MM.1S (cell line): ENCODE measurements around the gene LRRC43.

Experiments used
- DNase-seq: peaks from one replicate; pipeline ENCODE4 v3.0.0-alpha.2; 2015
- H2AFZ ChIP-seq: fragments of 300-600 bp; sonication (generic); 2 replicates; pipeline ENCODE4 v1.6.0; 2016; ENCODE audit warnings: antibody characterized with exemption, low read length
- H3F3A ChIP-seq: fragments of 300-600 bp; sonication (generic); 2 replicates; pipeline ENCODE4 v1.6.1; 2016; ENCODE audit warnings: mild to moderate bottlenecking, antibody characterized with exemption, low read length, moderate library complexity, mixed read lengths; ENCODE audit not compliant: insufficient read depth
- H3K27ac ChIP-seq: fragments of 300-600 bp; sonication (generic); 2 replicates; pipeline ENCODE4 v1.5.1; 2016; ENCODE audit warnings: mild to moderate bottlenecking, low read length
- H3K27me3 ChIP-seq: fragments of 300-600 bp; sonication (generic); replicated peaks from 2 replicates; pipeline ENCODE4 v1.6.0; 2016; ENCODE audit warnings: low read length; ENCODE audit not compliant: insufficient read depth
- H3K36me3 ChIP-seq: fragments of 300-600 bp; sonication (generic); replicated peaks from 2 replicates; pipeline ENCODE4 v1.6.1; 2016; ENCODE audit warnings: mild to moderate bottlenecking, low read length, mixed read lengths; ENCODE audit not compliant: insufficient read depth
- H3K4me1 ChIP-seq: fragments of 300-600 bp; sonication (generic); 2 replicates; pipeline ENCODE4 v1.6.1; 2016; ENCODE audit warnings: low read length, mixed read lengths
- H3K4me2 ChIP-seq: fragments of 300-600 bp; sonication (generic); 2 replicates; pipeline ENCODE4 v1.6.0; 2016; ENCODE audit warnings: low read depth, low read length
- H3K4me3 ChIP-seq: fragments of 300-600 bp; sonication (generic); 2 replicates; pipeline ENCODE4 v1.5.1; 2016; ENCODE audit warnings: low read length, mixed read lengths
- H3K79me2 ChIP-seq: fragments of 300-600 bp; sonication (generic); 2 replicates; pipeline ENCODE4 v1.6.1; 2016; ENCODE audit warnings: mixed run types, low read length, mixed read lengths
- H3K9ac ChIP-seq: fragments of 300-600 bp; sonication (generic); 2 replicates; pipeline ENCODE4 v1.6.1; 2016; ENCODE audit warnings: low read length, mixed read lengths
- H3K9me2 ChIP-seq: fragments of 300-600 bp; sonication (generic); replicated peaks from 2 replicates; pipeline ENCODE4 v1.6.1; 2016; ENCODE audit warnings: mild to moderate bottlenecking, low read length, mixed read lengths; ENCODE audit not compliant: insufficient read depth
- H3K9me3 ChIP-seq: fragments of 300-600 bp; sonication (generic); replicated peaks from 2 replicates; pipeline ENCODE4 v1.6.1; 2016; ENCODE audit warnings: mild to moderate bottlenecking, low read length, mixed read lengths; ENCODE audit not compliant: insufficient read depth
- H4K20me1 ChIP-seq: fragments of 300-600 bp; sonication (generic); 2 replicates; pipeline ENCODE4 v1.6.1; 2016; ENCODE audit warnings: mild to moderate bottlenecking, low read length, moderate library complexity, mixed read lengths; ENCODE audit not compliant: insufficient read depth
- CTCF ChIP-seq: fragments of 300-600 bp; sonication (generic); IDR thresholded peaks from 2 replicates; pipeline ENCODE4 v1.5.1; 2016; ENCODE audit warnings: antibody characterized with exemption, low read length, mixed read lengths
- EZH2 ChIP-seq: fragments of 300-600 bp; sonication (generic); optimal IDR thresholded peaks from 2 replicates; pipeline ENCODE3; 2017; ENCODE audit warnings: low read depth, mild to moderate bottlenecking, antibody characterized with exemption, low read length, mixed read lengths
- EZH2phosphoT487 ChIP-seq: fragments of 300-600 bp; sonication (generic); IDR thresholded peaks from 2 replicates; pipeline ENCODE4 v1.6.1; 2018; ENCODE audit warnings: antibody characterized with exemption, low read length

Gene LRRC43

GRCh38 chr12:122168492-122168891, 14.4 kb upstream of the LRRC43 start:
- Histone ChIP-seq H3K79me2 (no peaks in the 10 kb centered on the region), H2AFZ (no peak overlapping the region), H3K36me3 (no peaks in the 10 kb centered on the region), H3K9me2 (no peaks in the 10 kb centered on the region), H3K27me3 (no peaks in the 10 kb centered on the region), H3F3A (no peaks in the 10 kb centered on the region), H3K9ac (no peak overlapping the region), H3K4me2 (no peak overlapping the region), H3K9me3 (no peaks in the 10 kb centered on the region), H4K20me1 (no peaks in the 10 kb centered on the region), H3K4me3 (no peak overlapping the region), H3K27ac (no peak overlapping the region), H3K4me1 (no peaks in the 10 kb centered on the region)
- TF ChIP-seq CTCF (no peak), EZH2 (no peak), EZH2phosphoT487 (no peak)
- no peak for DNase-seq

- no peak overlapping the region for H2AFZ ChIP-seq
- no peak for DNase-seq
- no peaks in the 10 kb centered on the region for H3K27me3 ChIP-seq
- H3K9me3 ChIP-seq = no peaks in the 10 kb centered on the region
- H3K27ac ChIP-seq = no peak overlapping the region
- no peaks in the 10 kb centered on the region for H4K20me1 ChIP-seq
- H3K4me1 ChIP-seq = no peaks in the 10 kb centered on the region
- H3K9ac ChIP-seq = no peak overlapping the region
- H3K4me2 ChIP-seq = no peak overlapping the region
- H3K9me2 ChIP-seq = no peaks in the 10 kb centered on the region
- no peaks in the 10 kb centered on the region for H3K36me3 ChIP-seq
- no peak overlapping the region for H3K4me3 ChIP-seq
- H3F3A ChIP-seq = no peaks in the 10 kb centered on the region
- no peaks in the 10 kb centered on the region for H3K79me2 ChIP-seq
- no peak for TF ChIP-seq EZH2
- no peak for TF ChIP-seq CTCF
- TF ChIP-seq EZH2phosphoT487 = no peak
Observed at GRCh38 chr12:122171399-122171798, 11.5 kb upstream of the LRRC43 start.

DNA sequence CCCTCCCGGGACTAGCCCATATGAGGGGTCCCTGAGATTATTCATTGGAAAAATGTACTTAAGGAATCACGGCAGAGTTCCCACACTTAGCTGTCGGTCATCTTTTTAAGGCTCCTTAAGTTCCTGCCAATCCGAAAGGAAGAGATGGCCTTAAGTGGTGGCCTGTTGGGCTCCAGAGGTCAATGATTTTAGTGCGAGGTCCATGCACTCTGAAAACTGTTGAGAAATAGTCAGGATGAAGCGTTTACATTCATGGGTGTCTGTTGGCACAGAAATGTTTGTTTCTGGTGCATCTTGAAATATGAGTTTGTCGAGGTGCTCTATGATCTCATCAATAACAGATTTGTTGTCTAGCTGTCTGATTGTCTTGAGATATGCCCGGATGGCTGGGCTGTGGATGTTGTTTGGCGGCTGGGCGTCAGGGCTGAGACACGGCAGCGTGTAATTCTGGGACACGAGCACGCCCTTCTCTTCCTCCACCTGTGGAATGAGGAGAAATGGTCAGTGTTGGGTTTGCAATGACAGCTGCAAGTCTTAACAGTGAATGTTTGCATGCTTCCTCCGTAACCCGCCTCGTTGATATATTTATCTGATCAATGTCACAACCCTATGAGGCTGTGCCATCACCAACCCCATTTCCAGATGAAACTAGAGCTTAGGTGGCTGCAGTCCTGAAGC, 10.5 kb upstream of the LRRC43 start:
- H3F3A ChIP-seq = no peaks in the 10 kb centered on the region
- no peak overlapping the region for H3K4me2 ChIP-seq
- no peak overlapping the region for H3K27ac ChIP-seq
- H3K79me2 ChIP-seq = no peaks in the 10 kb centered on the region
- H3K4me1 ChIP-seq = no peaks in the 10 kb centered on the region
- H3K27me3 ChIP-seq = no peaks in the 10 kb centered on the region
- DNase-seq = no peak
- H3K4me3 ChIP-seq = no peak overlapping the region
- H3K36me3 ChIP-seq = no peaks in the 10 kb centered on the region
- no peaks in the 10 kb centered on the region for H4K20me1 ChIP-seq
- TF ChIP-seq EZH2phosphoT487 = no peak
- TF ChIP-seq CTCF = no peak
- no peak for TF ChIP-seq EZH2
- no peak overlapping the region for H3K9ac ChIP-seq
- no peaks in the 10 kb centered on the region for H3K9me3 ChIP-seq
- H3K9me2 ChIP-seq = no peaks in the 10 kb centered on the region
- H2AFZ ChIP-seq = no peak overlapping the region
